ENCODE results near the gene TRAK1.
"Not testable (repeated sequence)": the region's sequence is repeated elsewhere in the genome, so short reads cannot be mapped to it uniquely, and the experiment has no call there.

Gene TRAK1

GRCh38 chr3:42090973-42091731 is at the start of gene TRAK1:
TRAK1 (plus strand) TSS chr3:42091357; CDS start chr3:42091470, 113 bp downstream.
- DNase-seq (ENCODE audit: insufficient read length, low spot score) = no peak
- FAIRE-seq = no peak

GRCh38 chr3:42042747-42043098 is 48.4 kb upstream of the TRAK1 start:
- DNase-seq (ENCODE audit: insufficient read length, low spot score) (no peak), FAIRE-seq (no peak)

- FAIRE-seq (no peak), DNase-seq (ENCODE audit: insufficient read length, low spot score) (no peak)
Observed at GRCh38 chr3:42043099-42043813, 47.9 kb upstream of the TRAK1 start.

- no peak for FAIRE-seq
- no peak for DNase-seq (ENCODE audit: insufficient read length, low spot score)
Observed at GRCh38 chr3:42045708-42046243, 45.4 kb upstream of the TRAK1 start.

GRCh38 chr3:42048526-42048925 is 42.6 kb upstream of the TRAK1 start:
- FAIRE-seq = not testable (repeated sequence)

GRCh38 chr3:42050126-42050525 is 41.0 kb upstream of the TRAK1 start:
- DNase-seq (ENCODE audit: insufficient read length, low spot score) (no peak), FAIRE-seq (no peak)

More at GRCh38 chr3:42048526-42048925, 42.6 kb upstream of the TRAK1 start:
- DNase-seq (ENCODE audit: insufficient read length, low spot score) = not testable (repeated sequence)

- DNase-seq (ENCODE audit: insufficient read length, low spot score) (no peak), FAIRE-seq (no peak)
Observed at GRCh38 chr3:42051384-42052131, 39.6 kb upstream of the TRAK1 start.

GRCh38 chr3:42052132-42052483 is 39.0 kb upstream of the TRAK1 start:
- FAIRE-seq (no peak), DNase-seq (ENCODE audit: insufficient read length, low spot score) (no peak)

- no peak for DNase-seq (ENCODE audit: insufficient read length, low spot score)
- no peak for FAIRE-seq
Observed at GRCh38 chr3:42052484-42053351, 38.4 kb upstream of the TRAK1 start.

GRCh38 chr3:42053476-42053875 is 37.7 kb upstream of the TRAK1 start:
- FAIRE-seq (no peak), DNase-seq (ENCODE audit: insufficient read length, low spot score) (no peak)

- DNase-seq (ENCODE audit: insufficient read length, low spot score) = no peak
- no peak for FAIRE-seq
Observed at GRCh38 chr3:42055291-42055690, 35.9 kb upstream of the TRAK1 start.

- DNase-seq (ENCODE audit: insufficient read length, low spot score) = no peak
- no peak for FAIRE-seq
Observed at GRCh38 chr3:42056840-42057239, 34.3 kb upstream of the TRAK1 start.

GRCh38 chr3:42057561-42058211 is 33.5 kb upstream of the TRAK1 start:
- FAIRE-seq (no peak), DNase-seq (ENCODE audit: insufficient read length, low spot score) (no peak)

GRCh38 chr3:42061025-42061712 is 30.0 kb upstream of the TRAK1 start:
- FAIRE-seq = no peak
- DNase-seq (ENCODE audit: insufficient read length, low spot score) = no peak

GRCh38 chr3:42061713-42062380 is 29.3 kb upstream of the TRAK1 start:
- peak; percentile 80 for DNase-seq (ENCODE audit: insufficient read length, low spot score)
- FAIRE-seq = peak; percentile 20

GRCh38 chr3:42062464-42062863 is 28.7 kb upstream of the TRAK1 start:
- FAIRE-seq (no peak), DNase-seq (ENCODE audit: insufficient read length, low spot score) (no peak)

- DNase-seq (ENCODE audit: insufficient read length, low spot score) (no peak), FAIRE-seq (no peak)
Observed at GRCh38 chr3:42063888-42064287, 27.3 kb upstream of the TRAK1 start.

- FAIRE-seq (no peak), DNase-seq (ENCODE audit: insufficient read length, low spot score) (no peak)
Observed at GRCh38 chr3:42066516-42067181, 24.5 kb upstream of the TRAK1 start.

Data from HTR-8/SVneo (cell line).